ENCODE measurements around the gene SUCLG2.

- TF ChIP-seq, protein P1, sequence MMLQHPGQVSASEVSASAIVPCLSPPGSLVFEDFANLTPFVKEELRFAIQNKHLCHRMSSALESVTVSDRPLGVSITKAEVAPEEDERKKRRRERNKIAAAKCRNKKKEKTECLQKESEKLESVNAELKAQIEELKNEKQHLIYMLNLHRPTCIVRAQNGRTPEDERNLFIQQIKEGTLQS (IDR thresholded peaks at IDR 0.05) = no peak
- TF ChIP-seq, protein P1 (CRISPR knock-in tag; conservative IDR thresholded peaks at IDR 0.05) = no peak
- TF ChIP-seq ZNF551 (CRISPR knock-in tag; IDR thresholded peaks at IDR 0.05) (no peak), DPF2 (IDR thresholded peaks at IDR 0.05) (no peak), PCBP2 (IDR thresholded peaks at IDR 0.05; ENCODE audit: low read depth, low read length, poor library complexity, severe bottlenecking) (no peak)
- TF ChIP-seq, protein P2, sequence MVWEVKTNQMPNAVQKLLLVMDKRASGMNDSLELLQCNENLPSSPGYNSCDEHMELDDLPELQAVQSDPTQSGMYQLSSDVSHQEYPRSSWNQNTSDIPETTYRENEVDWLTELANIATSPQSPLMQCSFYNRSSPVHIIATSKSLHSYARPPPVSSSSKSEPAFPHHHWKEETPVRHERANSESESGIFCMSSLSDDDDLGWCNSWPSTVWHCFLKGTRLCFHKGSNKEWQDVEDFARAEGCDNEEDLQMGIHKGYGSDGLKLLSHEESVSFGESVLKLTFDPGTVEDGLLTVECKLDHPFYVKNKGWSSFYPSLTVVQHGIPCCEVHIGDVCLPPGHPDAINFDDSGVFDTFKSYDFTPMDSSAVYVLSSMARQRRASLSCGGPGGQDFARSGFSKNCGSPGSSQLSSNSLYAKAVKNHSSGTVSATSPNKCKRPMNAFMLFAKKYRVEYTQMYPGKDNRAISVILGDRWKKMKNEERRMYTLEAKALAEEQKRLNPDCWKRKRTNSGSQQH (CRISPR knock-in tag; IDR thresholded peaks at IDR 0.05) = no peak
Observed at GRCh38 chr3:67421912-67422311, 232.5 kb downstream of the SUCLG2 start.

All from K562 (cell line).